IMR-90 (cell line): Measurements from ENCODE around the gene LAMA2. TPM values are rescaled to one million over a fixed set of nuclear protein-coding genes. Genes with fewer than 3 reads are reported as not detected.

Source experiments
- ATAC-seq: fragments of 200-7000 bp; cut with Tn5 transposase; 2 replicates; pipeline ENCODE4 v1.9.1; 2020; ENCODE audit warnings: low read depth, mild to moderate bottlenecking, moderate library complexity
- BruUV-seq: library from RNA; stranded (reverse); fragments of 400-500 nt; replicated peaks from 2 replicates; lab custom pipeline; 2021; lab: Mats Ljungman, UMichigan
- CTCF ChIA-PET: fragments of 300-600 bp; formaldehyde crosslinking; extraction: SDS; loops from one replicate; lab custom pipeline; 2021; ENCODE audit warnings: antibody characterized with exemption; lab: Yijun Ruan, JAX
- POLR2A ChIA-PET: fragments of 300-600 bp; sonication (Branson Sonifier 250); formaldehyde crosslinking; loops from one replicate; lab custom pipeline; 2022; ENCODE audit warnings: antibody characterized with exemption; ENCODE audit not compliant: unreplicated experiment; lab: Charles Lee
- DNase-seq: peaks from one replicate; pipeline ENCODE4 v3.0.0; 2013
- H2AFZ ChIP-seq: replicated peaks from 2 replicates; pipeline ENCODE3; 2013; ENCODE audit warnings: low read length, mild to moderate bottlenecking; ENCODE audit not compliant: poor library complexity
- H2AK5ac ChIP-seq: 2 replicates; pipeline ENCODE4 v1.6.1; 2013; ENCODE audit warnings: low read depth, low read length, inconsistent platforms
- H2AK9ac ChIP-seq: replicated peaks from 2 replicates; pipeline ENCODE3; 2013; ENCODE audit warnings: mild to moderate bottlenecking, low read depth, low read length, moderate library complexity; ENCODE audit not compliant: poor library complexity
- H2BK120ac ChIP-seq: 2 replicates; pipeline ENCODE4 v1.6.1; 2013; ENCODE audit warnings: low read depth, low read length, inconsistent platforms
- H2BK15ac ChIP-seq: 3 replicates; pipeline ENCODE4 v1.6.1; 2013; ENCODE audit warnings: low read depth, low read length, inconsistent platforms
- H2BK20ac ChIP-seq: 2 replicates; pipeline ENCODE4 v1.6.1; 2013; ENCODE audit warnings: low read depth, mild to moderate bottlenecking, inconsistent platforms, low read length, moderate library complexity
- H2BK5ac ChIP-seq: 2 replicates; pipeline ENCODE4 v1.6.1; 2013; ENCODE audit warnings: mild to moderate bottlenecking, low read depth, low read length, inconsistent platforms; ENCODE audit not compliant: poor library complexity, severe bottlenecking
- H3K14ac ChIP-seq: replicated peaks from 2 replicates; pipeline ENCODE4 v1.6.1; 2013; ENCODE audit warnings: low read depth, low read length, inconsistent platforms
- H3K18ac ChIP-seq: 2 replicates; pipeline ENCODE4 v1.6.1; 2013; ENCODE audit warnings: low read depth, low read length, control low read depth
- H3K23ac ChIP-seq: 2 replicates; pipeline ENCODE4 v1.6.1; 2013; ENCODE audit warnings: low read depth, low read length, inconsistent platforms
- H3K27ac ChIP-seq: 2 replicates; pipeline ENCODE4 v1.5.1; 2013; ENCODE audit warnings: mild to moderate bottlenecking, control low read depth, low read length; ENCODE audit not compliant: insufficient read depth
- H3K27me3 ChIP-seq: 2 replicates; pipeline ENCODE4 v1.6.1; 2013; ENCODE audit warnings: low read length; ENCODE audit not compliant: control insufficient read depth, insufficient read depth
- H3K36me3 ChIP-seq: 2 replicates; pipeline ENCODE4 v1.6.1; 2013; ENCODE audit warnings: low read length, mixed read lengths; ENCODE audit not compliant: control insufficient read depth, insufficient read depth
- H3K4ac ChIP-seq: 2 replicates; pipeline ENCODE4 v1.6.1; 2013; ENCODE audit warnings: low read depth, low read length, inconsistent platforms
- H3K4me1 ChIP-seq: 2 replicates; pipeline ENCODE4 v1.6.1; 2013; ENCODE audit warnings: low read length, mixed read lengths; ENCODE audit not compliant: control insufficient read depth, insufficient read depth
- H3K4me2 ChIP-seq: 2 replicates; pipeline ENCODE4 v1.6.1; 2013; ENCODE audit warnings: low read depth, mild to moderate bottlenecking, control low read depth, low read length, moderate library complexity
- H3K4me3 ChIP-seq: 2 replicates; pipeline ENCODE4 v1.5.1; 2013; ENCODE audit warnings: low read depth, mild to moderate bottlenecking, control low read depth, low read length, moderate library complexity; ENCODE audit not compliant: insufficient read depth
- H3K56ac ChIP-seq: 2 replicates; pipeline ENCODE4 v1.6.1; 2013; ENCODE audit warnings: low read length, inconsistent platforms; ENCODE audit not compliant: insufficient read depth; ENCODE audit errors: extremely low read depth
- H3K79me1 ChIP-seq, 2 experiments: 2 replicates each; pipeline ENCODE4 v1.6.1; 2013; ENCODE audit warnings: low read length in 2 of 2, inconsistent platforms in 1 of 2, low read depth in 1 of 2
- H3K9ac ChIP-seq: 2 replicates; pipeline ENCODE4 v1.6.1; 2013; ENCODE audit warnings: low read depth, low read length, control low read depth
- H3K9me1 ChIP-seq: 2 replicates; pipeline ENCODE4 v1.6.1; 2013; ENCODE audit warnings: low read length, inconsistent platforms; ENCODE audit not compliant: insufficient read depth
- H3K9me3 ChIP-seq: 2 replicates; pipeline ENCODE4 v1.6.1; 2013; ENCODE audit warnings: low read length; ENCODE audit not compliant: control insufficient read depth, insufficient read depth
- H4K20me1 ChIP-seq: 2 replicates; pipeline ENCODE4 v1.6.1; 2013; ENCODE audit warnings: low read length, inconsistent platforms; ENCODE audit not compliant: insufficient read depth
- H4K5ac ChIP-seq: 2 replicates; pipeline ENCODE4 v1.6.1; 2013; ENCODE audit warnings: mild to moderate bottlenecking, low read depth, low read length, control low read depth
- H4K8ac ChIP-seq, 2 experiments: 2 replicates each; pipeline ENCODE4 v1.6.1; 2013; ENCODE audit warnings: low read depth in 2 of 2, low read length in 2 of 2, control low read depth in 1 of 2, inconsistent platforms in 1 of 2
- H4K91ac ChIP-seq: 2 replicates; pipeline ENCODE4 v1.6.1; 2013; ENCODE audit warnings: low read depth, low read length, inconsistent platforms; ENCODE audit not compliant: insufficient read depth
- CTCF ChIP-seq: conservative IDR thresholded peaks from 2 replicates; pipeline ENCODE4 v1.5.1; 2012; ENCODE audit warnings: mild to moderate bottlenecking, low read depth, low read length, improper control_type of control experiment
- ELK1 ChIP-seq: fragments of 150-350 bp; IDR thresholded peaks from 2 replicates; pipeline ENCODE4 v1.6.1; 2016; ENCODE audit warnings: low read depth, mild to moderate bottlenecking, low read length, moderate library complexity, borderline replicate concordance
- WGBS, 2 experiments: methylation state at CpG; one replicate each; pipeline versions ENCODE4 v1.1.5 to v1.1.7; 2013; ENCODE audit warnings: missing lambda C conversion rate in 2 of 2; ENCODE audit not compliant: insufficient read length in 1 of 2; ENCODE audit errors: extremely low coverage in 2 of 2; 5-methylcytosine and 5-hydroxymethylcytosine counted together
- dilution Hi-C: fragments of 300-500 bp; cut with HindIII; formaldehyde crosslinking; loops from one replicate; pipeline ENCODE4 v1.14.3; 2018; ENCODE audit warnings: low sequenced_read_pairs; ENCODE audit not compliant: unreplicated experiment
- in situ Hi-C: fragments of 300-500 bp; cut with MboI; formaldehyde crosslinking; loops from 3 replicates; pipeline ENCODE4 v1.14.3; 2019; ENCODE audit warnings: low sequenced_read_pairs, inconsistent platforms, mixed read lengths
- intact Hi-C: fragments of 100-400 bp; cut with micrococcal nuclease; formaldehyde crosslinking; loops from 2 replicates; pipeline ENCODE4 v1.10.0; 2022
- polyA plus RNA-seq, 3 experiments: library from polyadenylated mRNA; depleted of rRNA; stranded (reverse); fragments of >200 nt; gene quantifications; 2 replicates each; pipeline ENCODE4 v1.2.3, GENCODE V29; 2012; ENCODE audit warnings: low replicate concordance in 1 of 3
- total RNA-seq: library from RNA; depleted of rRNA; stranded (reverse); fragments of >200 nt; gene quantifications from 2 replicates; pipeline ENCODE4 v1.2.3, GENCODE V29; 2012

Gene LAMA2
- total and polyA plus RNA-seq, 2 of the 4 experiments (the other 2 are of a cell fraction), result 9.9 to 13.3 TPM

GRCh38 chr6:129105035-129105434, 222.1 kb downstream of the LAMA2 start:
- Histone ChIP-seq H3K14ac (no peak overlapping the region), H3K9me1 (peaks cover 5% of the 10 kb centered on the region), H2BK20ac (no peak overlapping the region), H3K36me3 (no peaks in the 10 kb centered on the region), H3K18ac (no peak overlapping the region), H3K4ac (no peak overlapping the region), H2BK5ac (no peak overlapping the region), H4K20me1 (no peaks in the 10 kb centered on the region), H3K9ac (no peak overlapping the region), H4K5ac (no peak overlapping the region), H3K79me1 (no peaks in the 10 kb centered on the region), H3K56ac (no peak overlapping the region), H4K8ac (no peak overlapping the region), H3K4me1 (peaks cover 5% of the 10 kb centered on the region; the same call in 1 of the 2 replicates), H3K27me3 (no peaks in the 10 kb centered on the region), H3K4me2 (no peak overlapping the region), H4K91ac (peak overlapping the region; percentile 46; the same call in 1 of the 2 replicates), H2AFZ (no peak overlapping the region), H2AK9ac (no peak overlapping the region), H3K23ac (no peak overlapping the region), H3K4me3 (no peak overlapping the region), H3K9me3 (no peaks in the 10 kb centered on the region), H2BK15ac (no peak overlapping the region), H3K27ac (no peak overlapping the region), H2AK5ac (no peak overlapping the region), H2BK120ac (no peak overlapping the region)
- dilution Hi-C loops (no loop called here), in situ Hi-C loops (no loop called here), intact Hi-C loops (no loop called here)
- ChIA-PET CTCF (interaction anchor here (0.5 to 1.3 kb wide), 3 partner anchors 10 to 112 kb away, joined by 3 to 4 read pairs (median 3); no protein-coding TSS in a partner anchor), POLR2A (no interaction called here)
- BruUV-seq, result no TSS peak
- DNase-seq, result peak; percentile 7
- TF ChIP-seq ELK1 (no peak), CTCF (no peak)
- peak; percentile 17; the same call in 1 of the 2 replicates for ATAC-seq
- WGBS, 2 experiments, result no CpG with 5 or more reads among the region's 1 CpG
